Activated CD8-positive, alpha-beta memory T cell treated with anti-CD3 and anti-CD28 coated beads for 1 hour (primary cell): Measurements from ENCODE around the gene CADM4.
"Not testable (repeated sequence)": the region's sequence is repeated elsewhere in the genome, so short reads cannot be mapped to it uniquely, and the experiment has no call there.

ENCODE experiments used
- DNase-seq, 2 donors: peaks; one replicate each; pipeline ENCODE4 v3.0.0-alpha.2; 2020; ENCODE audit warnings: low read depth in 1 of 2; ENCODE audit errors: extremely low read depth in 1 of 2

The CADM4 gene

DNA sequence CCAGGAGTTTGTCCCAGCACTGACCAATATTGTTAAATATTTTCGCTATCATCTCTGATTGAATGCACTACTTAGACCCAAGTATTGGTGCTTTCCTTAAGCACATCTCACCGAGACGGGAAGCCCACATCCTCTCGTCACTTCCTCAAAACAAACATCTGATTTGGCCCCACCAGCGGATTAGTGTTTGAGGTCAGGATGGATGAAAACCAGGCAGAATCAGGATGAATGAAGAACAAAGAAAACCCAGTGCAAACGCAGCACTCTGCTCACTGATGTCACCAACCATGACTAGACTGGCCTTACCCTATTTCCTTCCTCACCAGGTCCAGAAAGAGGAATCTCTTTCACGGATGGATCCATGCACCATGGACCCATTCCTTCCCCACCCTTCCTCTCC, 24.4 kb upstream of the CADM4 start:
- DNase-seq, result no peak

DNA sequence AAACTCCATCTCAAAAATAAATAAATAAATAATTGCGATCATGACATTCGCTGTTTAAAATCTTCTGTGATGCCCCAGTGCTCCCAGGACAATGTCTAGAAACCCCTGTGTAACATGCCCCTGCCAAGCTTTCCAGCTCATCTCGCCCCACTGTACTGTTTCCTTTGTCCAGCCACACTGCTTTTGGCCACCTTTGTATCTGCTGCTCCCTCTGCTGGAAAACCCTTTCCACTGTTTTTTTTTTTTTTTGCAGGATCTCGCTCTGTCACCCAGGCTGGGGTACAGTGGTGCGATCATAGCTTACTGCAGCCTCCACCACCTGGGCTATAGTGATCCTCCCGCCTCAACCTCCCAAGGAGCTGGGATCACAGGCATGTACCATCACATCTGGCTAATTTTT, 22.8 kb upstream of the CADM4 start:
- DNase-seq, result no peak

DNA sequence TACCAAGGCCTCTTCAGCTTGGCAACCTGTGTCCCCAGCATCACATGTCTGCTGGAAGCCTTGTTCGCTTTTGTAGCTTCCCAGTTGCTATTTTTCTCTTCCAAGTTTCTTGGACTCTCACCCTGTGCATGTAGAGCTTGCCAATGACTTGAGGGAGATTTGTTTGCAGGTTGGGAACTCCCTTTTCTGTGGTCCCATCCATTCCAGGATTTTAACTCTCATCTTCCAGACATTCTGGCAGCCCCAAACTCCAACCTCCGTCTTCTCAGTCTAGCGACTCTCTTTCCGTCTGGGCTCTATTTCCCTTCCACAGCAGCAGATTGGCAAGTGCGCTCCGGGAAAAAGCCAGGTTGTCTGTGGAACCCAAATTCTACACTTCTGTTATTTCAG, 21.3 kb upstream of the CADM4 start:
- no peak for DNase-seq

DNA sequence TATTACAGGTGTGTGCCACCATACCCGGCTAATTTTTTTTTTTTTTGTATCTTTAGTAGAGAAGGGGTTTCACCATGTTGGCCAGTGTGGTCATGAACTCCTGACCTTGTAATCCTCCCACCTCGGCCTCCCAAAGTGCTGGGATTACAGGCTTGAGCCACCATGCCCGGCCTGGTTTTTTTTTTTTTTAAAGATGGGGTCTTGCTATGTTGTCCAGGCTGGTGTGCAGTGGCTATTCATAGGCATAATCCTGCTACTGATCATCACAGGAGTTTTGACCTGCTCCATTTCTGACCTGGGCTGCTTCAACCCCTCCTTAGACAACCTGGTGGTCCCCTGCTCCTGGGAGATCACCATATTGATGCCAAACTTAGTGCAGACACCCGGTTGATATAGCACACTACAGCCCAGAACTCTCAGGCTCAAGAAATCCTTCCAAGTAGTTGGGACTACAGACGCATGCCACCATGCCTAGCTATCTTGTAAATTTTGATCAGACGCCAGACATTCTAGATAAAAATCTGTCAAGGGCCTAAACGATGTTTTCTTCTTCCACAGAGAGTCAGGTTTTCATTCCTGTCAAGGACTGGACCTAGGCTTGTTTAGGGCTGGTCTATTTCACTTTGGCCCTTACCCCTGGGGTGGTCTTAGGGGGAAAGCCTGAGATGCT, 20.8 kb upstream of the CADM4 start:
- no peak for DNase-seq

DNA sequence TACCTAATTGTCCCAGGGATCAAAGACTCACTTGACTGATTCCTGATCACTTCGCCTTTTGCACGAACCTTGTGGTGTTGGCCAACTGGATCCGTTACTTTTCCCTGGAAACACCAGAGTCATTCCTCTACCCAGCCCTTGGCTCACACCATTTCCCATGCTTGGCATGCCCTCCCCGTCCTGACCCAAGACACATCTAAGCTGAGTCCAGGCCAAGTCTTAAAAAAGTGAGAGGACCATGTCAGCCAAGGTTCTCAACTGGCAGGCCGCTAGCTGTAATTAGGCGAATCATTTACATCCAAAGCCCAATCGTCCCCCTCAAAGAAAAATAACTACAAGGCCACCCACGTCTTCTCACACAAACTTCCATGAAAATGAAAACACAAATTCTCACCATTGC, 18.8 kb upstream of the CADM4 start:
- no peak for DNase-seq

DNA sequence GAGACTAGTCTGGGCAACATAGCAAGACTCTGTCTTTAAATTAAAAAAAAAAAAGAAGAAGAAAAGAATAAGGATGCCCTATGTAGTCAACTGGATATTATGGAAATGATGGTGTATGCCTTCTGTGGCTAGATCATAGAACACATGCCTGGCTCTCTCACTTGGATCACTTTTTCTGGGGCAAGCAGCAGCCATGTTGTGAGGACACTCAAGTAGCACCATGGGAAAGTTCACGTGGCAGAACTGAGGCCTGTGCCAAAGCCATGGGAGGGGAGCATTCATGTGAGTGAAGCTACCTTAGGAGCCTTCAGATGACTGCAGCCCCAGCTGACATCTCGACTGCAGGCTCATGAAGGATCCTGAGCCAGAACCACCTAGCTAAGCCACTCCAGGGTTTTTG, 18.4 kb upstream of the CADM4 start:
- DNase-seq, result no peak

DNA sequence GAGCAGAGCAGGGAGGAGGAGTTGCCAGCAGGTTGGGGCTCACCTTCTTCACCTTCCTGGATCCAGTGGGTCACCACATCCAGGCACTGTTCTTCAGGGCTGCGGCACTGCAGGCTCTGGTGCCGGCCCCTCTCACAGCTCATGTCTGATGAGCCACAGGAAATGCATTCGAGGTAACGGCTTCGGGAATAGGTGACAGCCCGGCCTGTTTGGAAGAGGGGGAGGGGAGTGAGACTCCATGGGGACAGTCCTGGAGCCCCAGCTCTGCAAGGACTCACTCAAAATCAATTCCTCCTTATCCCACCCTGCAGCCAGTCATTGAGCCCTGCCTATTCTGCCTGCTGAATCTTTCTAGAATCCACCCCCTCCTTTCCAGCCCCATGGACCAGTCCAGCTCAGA, 16.8 kb upstream of the CADM4 start:
- DNase-seq, result no peak

DNA sequence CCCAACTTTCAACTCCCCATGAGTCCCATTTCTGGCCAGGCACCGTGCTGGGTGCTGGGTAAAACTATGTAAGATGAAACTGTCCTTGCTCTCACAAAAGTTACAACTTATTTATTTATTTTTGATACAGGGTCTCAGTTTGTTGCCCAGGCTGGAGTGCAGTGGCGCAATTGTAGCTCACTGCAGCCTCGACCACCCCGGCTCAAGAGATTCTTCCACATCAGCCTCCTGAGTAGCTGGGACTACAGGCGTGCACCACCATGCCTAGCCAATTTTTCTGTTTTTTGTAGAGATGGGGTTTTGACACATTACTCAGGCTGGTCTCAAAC, 12.9 kb upstream of the CADM4 start:
- DNase-seq, result no peak

DNA sequence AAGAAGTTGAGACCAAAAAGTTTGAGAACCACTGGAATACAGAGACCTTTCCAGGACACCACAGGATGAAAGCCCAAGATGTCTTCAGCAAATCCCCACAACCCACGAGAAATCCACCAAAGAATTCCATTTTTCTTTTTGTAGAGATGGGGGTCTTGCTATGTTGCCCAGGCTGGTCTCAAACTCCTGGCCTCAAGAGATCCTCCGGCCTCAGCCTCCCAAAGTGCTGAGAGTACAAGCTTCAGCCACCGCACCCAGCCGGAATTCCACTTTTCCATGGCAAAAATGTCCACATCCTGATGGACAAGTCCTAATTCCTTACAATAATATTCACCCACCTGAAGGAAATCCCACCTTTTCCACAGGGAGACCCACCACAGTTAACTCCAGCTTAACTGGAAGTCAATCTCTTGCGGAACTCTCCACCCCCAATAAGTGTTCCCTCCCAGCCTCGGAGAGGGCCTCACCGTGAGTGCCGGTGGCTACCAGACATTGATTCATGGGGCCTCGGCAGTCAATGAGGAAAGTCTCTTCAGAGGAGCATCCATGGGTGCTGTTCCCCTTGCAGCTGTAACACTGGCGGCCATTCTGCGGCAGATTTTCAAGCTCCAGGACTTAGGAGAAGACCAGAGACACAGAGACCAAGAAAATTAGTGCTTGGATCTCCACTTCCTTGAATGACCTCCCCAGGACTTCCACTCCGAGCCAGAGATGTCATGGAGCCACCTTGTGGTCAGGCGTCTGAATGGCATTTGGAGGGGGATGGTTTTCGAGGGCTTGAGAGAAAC, 12.3 kb upstream of the CADM4 start:
- DNase-seq, result peak in 1 of 2 donors; percentile 19

DNA sequence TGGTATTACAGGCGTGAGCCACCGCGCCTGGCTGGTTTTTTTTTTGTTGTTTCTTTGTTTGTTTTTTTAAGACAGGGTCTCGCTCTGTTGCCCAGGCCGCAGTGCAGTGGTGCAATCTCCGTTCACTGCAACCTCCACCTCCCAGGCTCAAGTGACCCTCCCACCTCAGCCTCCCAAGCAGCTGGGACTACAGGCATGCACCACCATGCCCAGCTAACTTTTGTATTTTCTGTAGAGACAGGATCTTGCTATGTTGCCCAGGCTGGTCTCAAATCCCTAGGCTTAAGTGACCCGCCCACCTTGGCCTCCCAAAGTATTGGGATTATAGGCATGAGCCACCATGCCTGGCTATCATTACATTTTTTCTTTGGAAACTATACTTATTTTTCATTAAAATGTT, 10.6 kb upstream of the CADM4 start:
- DNase-seq, result not testable (repeated sequence)

DNA sequence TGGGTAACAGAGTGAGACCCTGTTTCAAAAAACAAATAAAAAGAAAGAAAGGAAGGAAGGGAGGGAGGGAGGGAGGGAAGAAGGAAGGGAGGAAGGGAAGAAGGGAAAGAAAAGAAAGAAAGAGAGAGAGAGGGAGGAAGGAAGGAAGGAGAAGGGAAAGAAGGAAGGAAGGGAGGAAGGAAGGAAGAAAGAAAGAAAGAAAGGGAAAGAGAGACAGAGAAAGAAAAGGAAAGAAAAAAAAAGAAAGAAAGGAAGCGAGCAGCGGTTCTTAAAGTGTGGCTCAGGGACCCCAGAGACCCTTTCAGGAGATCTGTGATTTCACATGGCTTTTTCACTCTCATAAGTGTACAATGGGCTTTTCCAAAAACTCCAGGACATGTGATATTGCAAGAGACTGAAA, 9.9 kb upstream of the CADM4 start:
- no peak for DNase-seq

DNA sequence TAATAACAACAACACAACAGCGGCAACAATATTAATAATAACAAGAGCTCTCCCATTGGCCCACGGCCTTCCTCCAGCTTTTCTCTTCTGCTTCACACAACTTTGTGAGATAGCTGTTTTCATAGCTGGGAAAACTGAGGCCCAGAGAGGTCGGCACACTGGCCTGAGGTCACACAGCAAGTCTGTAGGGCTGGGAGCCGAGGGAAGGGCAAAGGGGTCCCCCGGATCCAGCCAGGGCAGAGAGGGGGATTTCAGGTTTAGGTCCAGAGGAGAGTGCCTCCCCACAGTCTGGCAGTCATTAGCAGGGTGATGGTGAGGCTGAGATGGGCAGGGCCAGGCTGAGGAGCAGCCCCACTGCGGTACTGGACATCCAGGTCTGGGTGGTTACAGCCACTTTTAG, 9.0 kb upstream of the CADM4 start:
- no peak for DNase-seq

DNA sequence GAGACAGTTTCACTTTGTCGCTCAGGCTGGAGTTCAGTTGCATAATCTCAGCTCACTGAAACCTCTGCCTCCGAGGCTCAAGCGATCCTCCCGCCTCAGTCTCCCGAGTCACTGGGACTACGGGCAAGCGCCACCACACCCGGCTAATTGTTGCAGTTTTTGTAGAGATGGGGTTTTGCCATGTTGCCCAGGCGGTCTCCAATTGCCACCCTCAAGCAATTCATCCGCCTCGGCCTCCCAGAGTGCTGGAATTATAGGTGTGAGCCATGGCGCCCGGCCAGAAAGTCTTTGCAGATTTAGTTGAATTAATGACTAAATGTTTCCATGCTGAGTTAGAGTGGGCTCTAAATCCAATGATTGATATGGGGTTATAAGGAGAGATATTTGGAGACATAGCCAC, 4.5 kb upstream of the CADM4 start:
- no peak for DNase-seq

DNA sequence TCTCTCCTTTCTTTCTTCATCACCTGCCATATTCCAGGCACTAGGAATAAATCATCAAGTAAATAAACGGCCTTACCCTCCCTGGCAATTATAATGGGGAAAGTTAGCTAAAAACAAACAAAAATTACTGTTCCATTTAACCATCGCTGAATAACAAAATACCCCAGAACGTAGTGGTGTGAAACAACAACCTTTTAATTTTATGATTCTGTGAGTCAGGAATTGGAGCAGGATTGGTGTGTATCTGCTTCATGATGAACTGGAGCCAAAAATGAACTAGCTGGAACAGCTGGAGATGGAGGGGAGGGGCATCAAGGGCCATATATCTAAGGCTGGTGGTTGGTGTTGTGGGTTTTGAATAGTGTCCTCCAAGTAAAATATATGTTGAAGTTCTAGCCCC, 3.7 kb upstream of the CADM4 start:
- DNase-seq, result no peak

DNA sequence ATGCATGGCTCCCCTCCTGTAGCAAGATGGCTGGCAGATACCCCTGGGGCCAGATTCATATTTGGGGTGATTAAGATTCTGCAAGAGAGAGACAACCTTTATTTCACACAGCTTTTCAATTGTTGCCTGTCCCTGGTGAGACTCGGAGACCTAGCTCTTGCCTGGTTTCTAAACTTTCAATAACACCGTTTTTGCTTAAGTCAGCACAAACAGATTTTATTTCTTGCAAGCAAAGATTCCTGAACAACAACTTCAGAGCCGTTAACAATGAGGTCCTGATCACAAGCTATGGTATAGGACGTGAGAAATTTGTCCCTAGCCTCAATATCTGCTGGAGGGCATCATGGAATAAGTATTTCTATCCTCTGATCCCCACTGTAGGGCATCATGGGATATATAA, 2.9 kb upstream of the CADM4 start:
- no peak for DNase-seq

DNA sequence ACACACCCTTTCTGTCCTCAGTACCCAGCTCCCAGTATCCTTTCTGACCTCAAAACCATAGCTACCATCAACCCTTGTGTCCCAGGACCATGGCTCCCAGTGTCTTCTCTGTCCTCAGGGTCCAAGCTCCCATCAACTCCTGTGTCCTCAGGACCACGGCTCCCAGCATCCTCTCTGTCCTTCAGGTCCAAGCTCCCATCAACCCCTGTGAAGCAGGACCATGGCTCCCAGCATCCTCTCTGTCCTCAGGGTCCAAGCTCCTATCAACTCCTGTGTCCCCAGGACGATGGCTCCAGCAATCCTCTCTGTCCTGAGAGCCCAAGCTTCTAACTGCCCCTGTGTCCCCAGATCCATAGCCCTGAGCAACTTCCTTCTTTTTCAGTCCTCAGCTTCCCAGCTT, 1.7 kb upstream of the CADM4 start:
- no peak for DNase-seq

DNA sequence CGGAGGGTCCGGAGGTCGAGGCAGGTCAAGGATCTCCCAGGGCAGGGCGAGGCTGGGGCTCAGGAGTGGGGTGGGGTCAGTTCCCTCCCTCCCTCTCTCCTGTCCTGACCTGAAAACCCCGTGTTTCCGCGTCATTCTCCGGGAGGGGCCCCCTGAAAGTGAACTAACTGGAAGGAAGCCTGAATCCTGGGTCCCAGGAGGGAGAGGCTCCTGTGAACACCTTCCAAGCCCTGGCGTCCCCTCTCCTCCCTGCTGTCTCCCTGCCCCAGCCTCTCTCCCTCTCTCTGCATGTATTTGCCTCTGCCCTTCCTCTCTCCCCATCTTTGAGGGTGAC, 741 bp upstream of the CADM4 start:
- no peak for DNase-seq

DNA sequence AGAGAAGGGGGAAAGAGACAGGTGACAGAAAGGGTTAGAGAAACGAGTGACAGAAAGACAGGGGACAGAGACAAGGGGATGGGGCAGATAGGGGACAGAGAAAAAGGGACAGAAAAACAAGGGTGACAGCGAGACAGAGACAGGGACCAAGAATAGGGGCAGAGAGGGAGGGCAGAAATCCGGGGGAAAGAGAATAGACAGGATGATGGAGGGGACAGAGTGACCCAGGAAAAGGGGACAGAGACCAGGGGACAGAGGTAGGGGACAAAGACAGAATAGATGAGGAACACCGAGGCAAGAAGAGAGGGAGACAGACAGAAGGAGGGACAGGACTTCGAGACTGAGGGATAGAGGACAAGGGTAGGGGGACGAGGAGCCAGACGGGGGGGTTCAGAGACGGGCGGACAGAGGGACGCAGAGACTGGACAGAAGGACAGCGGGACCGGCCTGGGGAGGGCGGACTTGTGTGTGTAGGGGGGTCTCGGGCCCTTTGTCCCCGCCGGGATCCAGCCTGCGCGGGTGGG, 593 bp downstream of the CADM4 start:
- no peak for DNase-seq

DNA sequence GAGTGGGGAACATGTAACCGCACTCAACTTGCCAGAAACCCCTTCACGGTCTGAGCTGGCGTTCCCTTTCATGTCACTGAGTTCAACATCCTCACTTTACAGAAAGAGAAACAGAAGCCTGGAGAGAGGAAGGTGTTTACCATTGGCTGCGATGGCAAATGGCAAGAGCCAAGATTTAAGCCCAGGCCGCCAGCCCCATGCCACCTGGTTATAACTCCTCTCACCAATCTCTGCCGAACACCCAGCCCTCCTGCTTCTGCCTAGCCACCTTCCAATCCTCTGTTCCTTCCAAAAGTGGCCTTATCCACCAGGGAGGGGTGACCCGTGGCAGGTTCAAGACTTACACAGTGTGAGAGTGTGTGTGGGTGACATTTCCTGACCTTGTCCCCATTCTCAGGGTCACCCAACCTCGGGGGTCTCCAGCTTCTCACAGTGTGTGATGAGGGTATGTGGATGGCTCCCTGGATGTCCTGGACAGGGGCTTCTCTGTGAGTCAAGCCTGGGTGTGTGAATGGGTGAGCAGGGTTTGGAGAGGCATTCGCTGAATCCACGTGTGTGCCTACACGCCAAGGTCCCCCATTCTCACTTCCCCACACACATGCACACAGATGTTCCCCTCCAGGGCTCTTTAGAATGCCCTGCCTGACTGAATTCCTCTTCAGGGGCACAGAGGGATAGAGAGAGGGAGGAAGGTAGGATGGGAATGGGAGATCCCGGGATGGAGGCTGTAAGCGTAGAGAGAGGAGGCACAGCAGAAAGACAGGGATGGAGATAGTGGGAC, 1.2 kb downstream of the CADM4 start:
- no peak for DNase-seq

DNA sequence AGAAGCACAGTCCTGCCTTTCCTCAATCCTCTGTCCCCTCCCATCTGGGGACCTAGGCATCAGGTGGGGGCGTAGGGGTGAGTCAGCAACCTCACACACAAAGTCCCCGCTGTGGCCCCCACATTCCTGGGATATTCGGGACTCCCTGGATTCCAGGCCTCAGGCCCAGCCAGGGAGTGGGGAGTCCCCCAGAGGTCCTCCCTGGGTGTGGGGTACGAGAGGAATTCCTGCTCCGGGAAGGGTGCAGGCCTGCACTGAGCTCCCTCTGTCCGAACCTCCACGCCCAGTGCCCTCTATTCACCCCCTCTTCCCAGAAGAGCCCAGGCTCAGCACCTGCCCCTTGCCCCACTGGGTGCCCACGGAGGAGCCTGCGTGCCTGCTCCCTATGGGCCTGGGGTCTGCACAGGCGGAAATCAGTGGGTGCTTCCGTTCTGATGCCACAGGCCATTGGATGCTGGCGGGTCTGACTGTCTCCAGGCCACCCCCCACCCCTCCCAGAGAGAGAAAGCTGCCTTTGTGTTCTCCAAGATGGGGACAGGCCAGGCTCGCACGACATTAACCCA, 3.4 kb downstream of the CADM4 start:
- no peak for DNase-seq

DNA sequence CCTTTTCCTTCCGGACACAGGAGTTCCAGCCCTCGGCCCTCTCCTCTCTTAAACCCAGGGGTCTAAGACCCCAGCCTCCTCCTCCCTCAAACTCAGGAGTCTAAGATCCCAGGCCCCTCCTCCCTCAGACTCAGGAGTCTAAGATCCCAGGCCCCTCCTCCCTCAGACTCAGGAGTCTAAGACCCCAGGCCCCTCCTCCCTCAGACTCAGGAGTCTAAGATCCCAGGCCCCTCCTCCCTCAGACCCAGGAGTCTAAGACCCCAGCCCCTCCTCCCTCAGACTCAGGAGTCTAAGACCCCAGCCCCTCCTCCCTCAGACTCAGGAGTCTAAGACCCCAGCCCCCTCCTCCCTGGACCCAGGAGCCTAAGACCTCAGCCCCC, 4.1 kb downstream of the CADM4 start:
- not testable (repeated sequence) for DNase-seq
